NCI-H1417 (cell line): ENCODE data around the gene RPS6KA5.
"Not testable (repeated sequence)": the region's sequence is repeated elsewhere in the genome, so short reads cannot be mapped to it uniquely, and the experiment has no call there.

ENCODE experiments used
- DNase-seq, 3 experiments: peaks; one replicate each; lab custom pipeline; 2025; lab: John Stamatoyannopoulos, UW

RPS6KA5 gene

DNA sequence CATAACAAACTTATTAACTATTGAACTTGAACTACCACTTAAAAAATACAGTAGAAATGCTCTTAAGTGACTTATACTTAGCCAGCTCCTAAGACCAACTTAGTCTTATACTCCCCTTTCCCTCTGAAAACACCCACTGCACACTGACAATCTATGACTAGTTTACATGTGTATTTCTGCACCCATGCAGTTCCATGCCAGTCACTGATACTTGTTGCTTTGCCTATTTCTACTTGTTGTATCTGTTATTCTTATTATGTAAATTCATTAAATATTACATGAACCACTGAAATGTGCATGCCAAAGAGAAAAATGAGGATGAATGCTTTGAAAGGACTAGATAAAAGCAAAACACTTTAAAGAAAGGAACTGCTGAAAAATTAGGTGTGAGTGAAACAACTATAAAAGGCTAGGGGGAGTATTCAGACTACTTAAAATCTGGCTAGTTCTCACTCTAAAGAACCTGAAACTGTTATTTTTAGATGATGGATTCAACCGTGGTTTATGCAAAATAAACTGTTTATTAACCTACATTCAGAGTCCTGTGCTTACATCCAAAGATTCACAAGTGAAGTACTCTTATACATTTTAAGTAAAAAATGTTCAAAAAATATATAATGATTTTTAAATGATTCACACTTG is 74.7 kb downstream of the RPS6KA5 start:
- no peak for DNase-seq

DNA sequence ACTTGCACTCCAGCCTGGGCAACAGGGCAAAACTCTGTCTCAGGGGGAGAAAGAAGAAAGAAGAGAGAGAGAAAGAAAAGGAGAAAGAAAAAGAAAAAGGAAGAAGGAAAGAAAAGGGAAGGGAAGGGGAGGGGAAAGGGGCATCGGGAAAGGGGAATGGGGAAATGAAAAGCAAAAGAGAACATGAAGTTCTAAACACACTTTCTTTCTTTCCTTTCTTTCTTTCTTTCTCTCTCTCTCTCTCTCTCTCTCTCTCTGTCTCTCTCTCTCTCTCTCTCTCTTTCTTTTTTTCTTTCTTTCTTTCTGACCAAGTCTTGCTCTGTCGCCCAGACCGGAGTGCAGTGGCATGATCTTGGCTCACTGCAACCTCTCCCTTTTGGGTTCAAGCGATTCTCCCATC is 76.9 kb downstream of the RPS6KA5 start:
- DNase-seq: no peak

DNA sequence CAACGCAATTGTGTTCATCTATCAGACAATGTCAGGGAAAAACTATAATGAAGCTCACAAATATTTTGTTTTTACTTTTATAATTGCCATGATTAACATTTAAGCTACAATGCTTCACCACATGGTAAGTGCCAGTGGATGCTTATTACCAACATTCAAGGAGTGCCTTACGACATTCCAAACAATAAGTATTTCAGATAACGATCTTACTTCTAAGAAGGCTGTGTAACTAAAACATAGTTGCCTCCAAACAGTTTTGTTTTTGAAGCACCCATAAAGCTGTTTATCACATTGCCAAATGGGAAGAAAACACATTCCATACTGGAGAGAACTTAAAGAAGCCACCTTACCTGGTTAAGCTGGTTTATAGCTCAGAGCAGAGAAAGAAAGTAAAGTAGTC is 78.8 kb downstream of the RPS6KA5 start:
- DNase-seq: no peak

DNA sequence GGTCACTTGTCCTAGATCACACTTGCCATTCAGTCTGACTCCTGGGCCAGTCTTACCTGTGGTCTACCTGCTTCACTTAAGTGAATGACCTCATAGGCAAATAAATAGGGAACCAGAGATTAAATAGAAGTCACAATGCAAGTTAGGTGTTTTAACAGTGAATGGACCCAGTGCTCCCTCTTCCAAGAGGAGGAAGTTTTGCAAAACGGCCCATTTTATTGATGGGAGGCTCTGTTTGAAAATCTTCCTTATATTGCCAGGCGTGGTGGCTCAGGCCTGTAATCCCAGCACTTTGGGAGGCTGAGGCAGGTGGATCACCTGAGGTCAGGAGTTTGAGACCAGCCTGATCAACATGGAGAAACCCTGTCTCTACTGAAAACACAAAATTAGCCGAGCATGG is 79.8 kb downstream of the RPS6KA5 start:
- not testable (repeated sequence) for DNase-seq

DNA sequence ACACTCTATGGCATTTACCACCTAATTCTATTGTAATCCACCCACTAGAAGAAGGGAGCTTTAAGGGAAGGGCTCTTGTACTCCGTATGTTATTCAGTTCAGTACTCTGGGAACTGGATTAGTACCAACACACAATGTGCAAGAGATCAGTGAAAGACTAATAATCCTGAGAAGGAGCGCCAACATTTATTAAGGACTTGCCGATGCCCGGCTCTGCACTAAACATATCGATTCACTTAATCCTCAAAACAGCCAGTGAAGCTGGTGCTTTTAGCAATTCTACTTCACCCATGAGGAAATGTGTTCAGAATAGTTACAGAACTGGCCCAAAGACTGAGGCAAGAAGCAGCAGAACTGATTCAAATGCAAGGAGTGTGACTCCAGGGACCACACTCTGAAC is 80.9 kb downstream of the RPS6KA5 start:
- no peak for DNase-seq

DNA sequence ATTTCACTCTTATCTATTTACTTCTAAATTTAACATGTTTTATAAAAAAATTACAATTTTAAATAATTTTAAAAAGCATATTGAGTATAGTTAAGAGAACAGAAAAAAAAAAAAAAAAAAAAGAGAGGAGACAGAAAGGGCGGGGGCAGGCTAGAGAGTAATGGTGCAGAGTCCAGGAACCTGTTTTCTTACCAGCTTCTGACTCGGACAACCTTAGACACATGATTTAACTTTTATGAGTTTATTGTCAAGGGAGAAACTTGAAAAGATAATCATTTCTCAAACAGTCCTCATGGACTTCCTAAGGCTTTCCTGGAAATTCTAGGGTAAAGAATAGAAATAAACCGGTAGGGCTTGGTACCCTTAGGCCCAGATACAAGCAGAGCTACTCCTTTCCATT is 84.3 kb downstream of the RPS6KA5 start:
- DNase-seq: no peak

DNA sequence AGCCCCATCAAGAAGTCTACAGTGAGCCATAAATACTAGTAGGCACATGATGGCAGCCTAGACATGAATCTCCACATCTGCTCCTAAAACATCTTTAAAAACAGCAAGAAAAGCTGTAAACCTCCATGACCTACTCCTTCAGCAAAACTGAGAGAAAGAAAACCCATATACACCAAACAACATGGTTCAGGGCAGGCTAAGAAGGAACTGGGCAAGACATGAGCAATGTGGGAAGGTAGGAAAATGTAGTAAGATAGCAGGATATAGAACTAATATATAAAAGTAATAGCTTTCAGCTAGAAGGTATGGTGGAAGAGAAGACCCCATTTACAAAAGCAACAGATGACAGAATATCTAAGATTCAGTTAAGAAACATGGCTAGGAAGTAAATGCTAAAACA is 88.8 kb downstream of the RPS6KA5 start:
- DNase-seq: no peak

DNA sequence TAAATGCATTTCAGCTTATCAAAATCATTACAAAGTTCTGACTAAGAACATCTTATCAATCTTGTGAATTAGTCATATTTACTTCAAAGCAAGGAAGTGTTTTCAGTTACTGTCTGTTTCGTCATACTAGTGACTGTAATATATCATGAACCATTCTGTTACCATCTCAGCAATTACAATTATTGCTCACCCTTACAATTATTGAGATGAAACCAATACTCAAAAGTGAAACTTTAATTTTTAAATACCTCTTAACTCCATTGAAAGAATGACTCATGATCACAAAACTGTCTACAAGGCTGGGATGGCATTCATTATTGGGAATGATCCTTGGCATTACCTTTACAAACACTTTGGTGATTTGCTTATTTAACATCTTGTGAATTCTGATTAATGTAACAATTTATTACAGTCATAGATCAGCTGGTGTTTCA is 90.3 kb downstream of the RPS6KA5 start:
- no peak for DNase-seq

DNA sequence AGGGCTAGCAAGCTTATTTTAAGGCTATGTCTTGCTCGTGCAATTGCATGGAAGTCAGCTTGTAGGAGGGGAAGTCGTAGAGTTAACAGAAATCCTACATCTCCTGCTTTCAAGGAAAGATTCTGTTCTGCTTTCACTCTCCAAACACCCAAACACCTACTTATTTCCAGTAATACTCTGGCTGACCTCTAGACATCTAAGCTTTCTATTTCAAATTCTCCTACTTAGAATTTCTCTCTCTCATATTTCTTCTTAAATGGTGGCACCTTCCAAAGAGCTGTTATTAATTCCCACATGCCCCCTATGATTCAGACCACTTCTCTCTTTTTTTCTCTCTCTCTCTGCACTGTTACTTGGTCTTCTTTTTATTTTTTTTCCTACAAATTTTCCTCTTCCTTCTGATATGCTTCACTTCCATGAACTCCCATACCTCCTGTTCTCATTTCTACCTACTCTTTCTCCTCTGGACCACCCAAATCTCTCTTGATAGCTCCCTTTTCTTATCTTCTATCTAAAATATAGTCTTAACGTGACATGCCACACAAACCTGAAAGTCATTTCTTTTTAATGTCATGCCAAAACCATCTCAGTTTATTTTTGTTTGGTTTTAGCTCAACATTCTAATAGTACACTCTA is 90.8 kb downstream of the RPS6KA5 start:
- DNase-seq: no peak

DNA sequence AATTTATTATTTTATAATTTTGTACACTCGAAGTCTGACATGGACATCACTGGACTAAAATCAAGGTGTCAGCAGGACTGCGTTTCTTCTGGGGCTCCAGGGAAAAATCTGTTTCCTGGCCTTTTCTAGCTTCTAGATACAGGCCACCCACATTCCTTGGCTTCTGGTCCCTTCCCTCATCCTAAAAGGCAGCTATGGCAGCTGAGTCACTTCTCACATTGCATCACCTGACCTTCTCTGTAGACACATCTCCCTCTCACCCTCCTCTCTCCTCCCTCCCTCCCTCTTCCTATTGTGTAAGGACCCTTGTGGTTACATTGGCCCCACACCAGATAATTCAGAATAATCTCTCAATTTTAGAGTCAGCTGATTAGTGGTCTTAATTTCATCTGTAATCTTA is 92.4 kb downstream of the RPS6KA5 start:
- no peak for DNase-seq

DNA sequence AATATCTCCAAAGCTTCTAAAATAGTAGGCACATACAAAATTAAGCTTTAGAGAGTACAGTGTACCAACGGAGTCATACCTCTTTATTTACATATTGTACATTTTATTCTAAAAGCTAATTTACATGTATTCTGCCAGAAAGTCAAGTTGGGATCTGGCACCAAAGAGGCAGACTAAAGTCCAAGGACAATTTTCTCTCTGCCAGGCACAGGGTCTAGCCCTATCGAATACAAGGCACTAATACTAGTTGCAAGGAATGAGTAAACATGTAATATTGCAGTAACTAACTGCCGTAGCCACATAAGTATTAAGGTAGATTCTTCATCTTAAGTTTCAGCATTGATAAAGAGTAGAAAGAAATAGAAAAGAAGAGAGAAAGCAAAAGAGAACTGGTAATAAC is 93.9 kb downstream of the RPS6KA5 start:
- DNase-seq: no peak

DNA sequence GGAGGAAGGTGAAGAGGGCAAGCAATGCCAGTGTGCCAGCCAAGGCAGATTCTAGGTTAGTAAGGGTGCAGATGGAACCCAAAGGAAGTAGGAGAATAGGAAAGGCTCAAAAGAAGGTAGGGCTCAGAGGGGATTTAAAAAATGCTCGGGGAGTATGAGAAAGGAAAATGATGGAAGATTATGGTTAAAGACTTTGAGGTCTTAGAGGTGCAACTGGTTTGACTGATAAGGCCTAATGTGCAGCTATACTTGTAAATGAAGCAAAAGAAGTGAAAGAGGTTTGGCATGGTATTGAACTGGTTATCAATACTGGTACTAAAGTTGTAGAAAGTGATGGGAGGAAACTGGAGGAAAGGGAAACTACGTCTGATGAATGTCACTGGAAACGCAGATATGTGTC is 94.7 kb downstream of the RPS6KA5 start:
- no peak for DNase-seq

DNA sequence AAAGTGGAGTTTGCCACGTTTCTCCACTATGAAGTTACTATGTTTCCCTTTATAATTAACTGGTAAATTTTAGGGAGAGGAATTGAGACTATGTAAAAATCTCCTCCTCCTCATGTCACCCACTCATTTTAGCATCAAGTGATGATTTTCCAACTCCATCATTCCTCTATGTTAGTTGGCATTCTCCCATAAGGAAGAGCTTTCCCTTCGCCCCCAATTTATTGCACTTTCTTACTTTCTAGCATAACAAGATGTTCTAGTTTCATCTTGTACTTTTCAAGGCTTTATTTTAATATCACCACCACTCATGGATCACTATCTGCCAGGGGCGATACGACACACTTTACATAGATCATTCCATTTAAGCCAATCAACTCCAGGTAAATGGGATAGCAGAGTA is 97.1 kb downstream of the RPS6KA5 start:
- DNase-seq: no peak

DNA sequence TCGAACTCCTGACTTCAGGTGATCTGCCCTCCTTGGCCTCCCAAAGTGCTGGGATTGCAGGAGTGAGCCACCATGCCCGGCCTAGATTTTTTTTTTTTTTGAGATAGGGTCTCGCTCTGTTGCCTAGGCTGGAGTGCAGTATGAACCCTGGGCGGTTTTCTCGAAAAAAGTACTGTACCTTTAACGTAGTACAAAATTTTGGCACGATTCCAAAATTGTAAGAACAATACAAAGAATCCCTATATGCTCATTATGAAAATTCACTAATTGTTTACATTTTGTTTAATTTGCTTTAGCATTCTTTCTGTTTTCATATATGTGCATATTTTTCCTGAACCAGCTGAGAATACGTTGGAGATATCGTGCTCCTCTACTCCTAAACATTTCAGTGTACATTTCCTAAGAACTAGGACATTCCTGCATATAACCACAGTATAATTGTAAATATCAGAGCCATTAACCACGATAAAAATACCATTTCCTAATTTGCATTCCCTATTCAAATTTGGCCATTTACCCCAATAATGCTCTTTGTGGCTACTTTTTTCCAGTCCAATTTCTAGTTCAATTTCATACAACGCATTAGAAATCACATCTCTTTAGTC is 97.8 kb downstream of the RPS6KA5 start:
- DNase-seq: no peak

DNA sequence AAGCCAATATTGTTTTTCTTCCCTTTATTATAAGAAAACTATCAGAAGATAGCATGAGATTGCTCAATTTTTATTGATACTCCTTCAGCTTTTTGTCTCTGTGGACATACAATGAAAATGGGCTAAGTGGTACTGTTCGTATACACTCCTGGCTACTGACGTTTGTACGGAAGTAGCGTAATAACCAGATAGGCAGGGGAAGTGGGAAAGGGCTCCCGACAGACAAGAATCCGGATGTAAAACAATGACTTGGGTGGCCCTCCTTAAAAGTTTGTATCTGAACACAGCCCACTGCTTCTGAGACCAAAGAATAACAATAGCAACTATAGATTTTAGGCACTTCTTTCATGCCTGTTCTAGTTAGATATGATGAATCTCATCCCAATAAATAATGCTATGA is 99.6 kb downstream of the RPS6KA5 start:
- no peak for DNase-seq

DNA sequence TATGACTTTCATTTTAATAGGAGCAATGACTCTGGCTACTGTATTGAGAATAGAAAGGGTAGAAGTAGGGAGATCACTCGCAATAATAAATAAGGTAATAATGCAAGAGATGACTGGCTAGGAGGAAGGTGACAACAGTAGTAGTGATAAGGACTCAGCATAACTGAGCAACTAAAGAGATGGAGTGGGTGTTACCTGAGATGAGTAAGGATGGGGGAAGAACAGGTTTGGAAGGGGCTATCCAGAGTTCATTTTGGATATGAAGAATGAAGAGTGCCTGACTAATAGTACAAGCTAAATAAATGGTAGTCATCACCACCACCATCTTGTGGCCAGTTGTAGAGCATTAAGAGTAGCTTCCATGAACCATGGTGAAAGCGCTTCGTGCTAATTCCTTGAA is 101.1 kb downstream of the RPS6KA5 start:
- no peak for DNase-seq

DNA sequence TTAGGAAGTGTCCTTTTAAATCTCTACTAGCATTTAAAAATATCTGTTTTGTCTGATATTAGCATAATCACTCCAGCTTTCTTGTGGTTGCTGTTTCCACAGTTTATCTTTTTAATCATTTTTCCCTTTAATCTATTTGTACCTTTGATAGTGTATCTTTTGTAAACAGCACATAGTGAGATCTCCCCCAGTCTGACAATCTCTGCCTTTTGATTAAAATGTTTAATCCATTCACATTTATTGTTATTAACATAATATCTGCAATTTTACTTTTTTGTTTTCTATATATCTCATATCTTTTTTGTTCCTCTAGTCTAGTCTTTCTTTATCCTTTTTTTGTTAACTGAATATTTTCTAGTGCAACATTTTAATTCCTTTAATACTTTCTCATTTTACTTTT is 104.2 kb downstream of the RPS6KA5 start:
- no peak for DNase-seq

DNA sequence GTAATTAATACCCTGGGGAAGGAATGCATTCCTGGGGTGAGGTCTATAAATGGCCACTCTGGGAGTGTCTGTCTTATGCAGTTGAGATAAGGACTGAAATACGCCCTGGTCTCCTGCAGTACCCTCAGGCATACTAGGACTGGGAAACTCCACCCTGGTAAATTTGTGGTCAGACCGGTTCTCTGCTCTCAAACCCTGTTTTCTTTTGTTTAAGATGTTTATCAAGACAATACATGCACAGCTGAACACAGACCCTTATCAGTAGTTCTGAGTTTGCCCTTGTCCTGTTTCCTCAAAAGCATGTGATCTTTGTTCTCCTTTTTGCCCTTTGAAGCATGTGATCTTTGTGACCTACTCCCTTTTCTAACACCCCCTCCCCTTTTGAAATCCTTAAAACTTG is 106.8 kb downstream of the RPS6KA5 start:
- not testable (repeated sequence) for DNase-seq

DNA sequence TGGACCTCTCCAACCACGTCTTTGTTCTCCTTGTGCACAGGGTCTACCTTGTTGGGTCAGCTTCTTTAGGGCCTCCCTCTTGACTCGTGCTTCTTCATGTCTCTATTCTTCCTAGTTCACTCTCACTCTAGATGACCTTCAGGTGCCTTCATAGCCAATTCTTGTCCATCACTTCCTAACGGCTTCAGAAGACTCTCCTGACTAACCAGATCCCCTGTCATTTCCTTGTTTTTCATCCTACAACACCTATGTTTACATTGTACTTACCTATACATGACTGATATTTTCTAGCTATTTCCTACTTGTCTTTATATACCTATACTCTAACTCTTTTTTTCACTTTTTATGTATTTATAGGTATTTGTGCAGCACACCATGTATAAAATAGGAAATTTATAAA is 117.1 kb downstream of the RPS6KA5 start:
- no peak for DNase-seq

DNA sequence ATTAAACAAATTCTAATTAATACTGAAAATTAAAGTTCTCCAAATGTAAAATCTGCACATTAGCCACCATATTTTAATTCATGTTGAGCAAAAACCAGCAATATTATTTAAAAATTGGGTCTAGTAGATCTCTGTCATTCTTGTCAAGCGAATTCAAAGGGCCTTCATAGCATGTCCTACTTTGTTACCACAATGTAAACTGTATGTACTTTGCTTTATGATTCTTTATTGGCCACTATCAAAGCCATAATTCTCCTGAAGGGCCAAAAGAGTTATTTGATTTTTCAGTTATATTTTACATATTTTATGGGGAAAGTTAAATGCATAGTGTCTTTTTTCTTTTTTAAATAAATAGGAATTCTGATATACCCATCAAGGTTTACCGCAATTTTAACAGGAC is 117.9 kb downstream of the RPS6KA5 start:
- no peak for DNase-seq

DNA sequence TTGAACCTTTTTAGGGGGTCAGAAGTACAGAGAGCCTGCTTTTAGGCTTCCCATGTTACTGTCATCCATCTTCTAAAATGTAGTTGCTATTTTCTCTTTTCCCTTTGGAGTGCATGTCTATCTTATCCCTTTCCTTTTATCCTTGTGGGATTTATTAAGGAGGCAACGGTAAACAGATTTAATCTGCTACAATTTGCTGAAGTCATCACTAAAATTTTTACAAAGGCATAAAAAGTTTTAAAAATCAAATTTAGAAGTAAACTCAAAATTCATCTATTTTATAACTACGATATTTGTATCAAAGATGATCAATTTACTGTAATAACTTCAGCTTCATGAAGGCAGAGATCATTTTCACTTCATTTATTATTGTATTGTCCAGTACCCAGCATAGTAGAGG is 118.7 kb downstream of the RPS6KA5 start:
- DNase-seq: no peak

DNA sequence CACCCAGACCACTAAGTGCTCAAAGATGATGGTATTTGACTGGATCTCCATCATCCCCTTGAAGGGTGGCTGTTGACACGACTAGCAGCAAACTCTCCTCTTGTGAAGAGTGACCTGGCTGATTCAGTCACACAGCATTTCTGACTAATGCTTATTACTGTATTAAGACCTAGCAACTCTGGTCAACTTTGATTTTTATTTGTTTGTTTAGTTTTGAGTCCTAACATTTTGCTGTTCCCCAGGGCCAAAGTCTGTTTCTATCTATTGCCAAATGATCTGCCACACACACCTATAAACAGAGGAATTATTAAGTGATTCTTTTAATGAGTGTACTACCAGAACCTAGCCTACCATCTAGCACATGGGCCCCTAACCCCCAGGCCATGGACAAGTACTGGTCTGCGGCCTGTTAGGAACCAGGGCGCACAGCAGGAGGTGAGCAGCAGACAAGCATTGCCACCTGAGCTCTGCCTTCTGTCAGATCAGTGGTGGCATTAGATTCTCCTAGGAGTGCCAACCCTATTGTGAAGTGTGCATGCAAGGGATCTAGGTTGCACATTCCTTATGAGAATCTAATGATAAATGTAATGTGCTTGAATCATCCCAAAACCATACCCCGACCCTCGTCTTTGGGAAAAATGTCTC is 120.0 kb downstream of the RPS6KA5 start:
- DNase-seq: no peak

DNA sequence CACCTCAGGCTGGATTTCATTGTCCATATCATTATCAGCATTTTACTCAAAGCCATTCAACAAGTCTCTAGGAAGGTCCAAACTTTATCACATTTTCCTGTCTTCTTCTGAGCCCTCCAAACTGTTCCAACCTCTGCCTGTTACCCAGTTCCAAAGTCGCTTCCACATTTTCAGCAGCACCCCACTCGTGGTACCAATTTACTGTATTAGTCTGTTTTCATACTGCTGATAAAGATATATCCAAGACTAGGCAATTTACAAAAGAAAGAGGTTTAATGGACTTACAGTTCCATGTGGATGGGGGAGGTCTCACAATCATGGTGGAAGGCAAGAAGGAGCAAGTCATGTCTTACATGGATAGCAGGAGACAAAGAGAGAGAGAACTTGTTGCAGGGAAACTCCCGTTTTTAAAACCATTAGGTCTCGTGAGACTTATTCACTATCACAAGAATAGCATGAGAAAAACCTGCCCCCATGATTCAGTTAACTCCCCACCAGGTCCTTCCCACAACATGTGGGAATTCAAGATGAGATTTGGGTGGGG is 121.1 kb downstream of the RPS6KA5 start:
- not testable (repeated sequence) for DNase-seq
